Stimulated activated memory B cell treated with anti-CD40 and anti-IgM and Interleukin-4, amounts not matched to agents 10 μg/mL and 1 μg/mL and 100 μg/mL, for 72 hours (primary cell): Measurements from ENCODE around the gene WNK1.

ENCODE experiments used
- ATAC-seq: fragments of 150-1000 bp; cut with Tn5 transposase; 2 replicates; pipeline ENCODE4 v1.10.0; 2021
- H3K27ac Mint-ChIP-seq: one replicate; pipeline ENCODE4 v1.8.0; 2022; ENCODE audit warnings: mild to moderate bottlenecking, mixed read lengths
- H3K27me3 Mint-ChIP-seq: one replicate; pipeline ENCODE4 v1.8.0; 2022; ENCODE audit warnings: mixed read lengths
- H3K36me3 Mint-ChIP-seq: one replicate; pipeline ENCODE4 v1.8.0; 2022; ENCODE audit warnings: mixed read lengths
- H3K4me1 Mint-ChIP-seq: one replicate; pipeline ENCODE4 v1.8.0; 2022; ENCODE audit warnings: mixed read lengths
- H3K4me3 Mint-ChIP-seq: one replicate; pipeline ENCODE4 v1.8.0; 2022; ENCODE audit warnings: mild to moderate bottlenecking, moderate library complexity, mixed read lengths
- H3K9me3 Mint-ChIP-seq: one replicate; pipeline ENCODE4 v1.8.0; 2022; ENCODE audit warnings: mixed read lengths

The WNK1 gene

GRCh38 chr12:936377-937345 lies 184.3 kb downstream of the WNK1 start:
- peaks cover 51% of the 10 kb centered on the region for H3K36me3 Mint-ChIP-seq
- no peaks in the 10 kb centered on the region for H3K9me3 Mint-ChIP-seq
- H3K4me1 Mint-ChIP-seq: peaks cover 5% of the 10 kb centered on the region
- H3K27ac Mint-ChIP-seq: no peak overlapping the region
- ATAC-seq: no peak
- H3K27me3 Mint-ChIP-seq: no peaks in the 10 kb centered on the region
- no peak overlapping the region for H3K4me3 Mint-ChIP-seq

GRCh38 chr12:938810-939209 lies 186.4 kb downstream of the WNK1 start:
- Mint-ChIP-seq H3K36me3 (peaks cover 60% of the 10 kb centered on the region), H3K27me3 (no peaks in the 10 kb centered on the region), H3K9me3 (no peaks in the 10 kb centered on the region), H3K4me1 (peaks cover 5% of the 10 kb centered on the region), H3K27ac (no peak overlapping the region), H3K4me3 (no peak overlapping the region)
- no peak for ATAC-seq

GRCh38 chr12:943051-943450 lies 190.7 kb downstream of the WNK1 start:
- H3K36me3 Mint-ChIP-seq: peaks cover 60% of the 10 kb centered on the region
- no peak overlapping the region for H3K4me3 Mint-ChIP-seq
- no peaks in the 10 kb centered on the region for H3K9me3 Mint-ChIP-seq
- H3K27ac Mint-ChIP-seq: no peak overlapping the region
- H3K4me1 Mint-ChIP-seq: peaks cover 31% of the 10 kb centered on the region
- no peak for ATAC-seq
- no peaks in the 10 kb centered on the region for H3K27me3 Mint-ChIP-seq

GRCh38 chr12:944211-944610 lies 191.8 kb downstream of the WNK1 start:
- H3K4me3 Mint-ChIP-seq: no peak overlapping the region
- H3K36me3 Mint-ChIP-seq: peaks cover 50% of the 10 kb centered on the region
- H3K27ac Mint-ChIP-seq: peak overlapping the region; percentile 28
- no peaks in the 10 kb centered on the region for H3K9me3 Mint-ChIP-seq
- ATAC-seq: no peak
- no peaks in the 10 kb centered on the region for H3K27me3 Mint-ChIP-seq
- peaks cover 40% of the 10 kb centered on the region for H3K4me1 Mint-ChIP-seq

GRCh38 chr12:946212-946611 lies 193.8 kb downstream of the WNK1 start:
- peaks cover 32% of the 10 kb centered on the region for H3K36me3 Mint-ChIP-seq
- H3K27ac Mint-ChIP-seq: peak overlapping the region; percentile 63
- H3K4me3 Mint-ChIP-seq: no peak overlapping the region
- no peaks in the 10 kb centered on the region for H3K9me3 Mint-ChIP-seq
- no peak for ATAC-seq
- peaks cover 35% of the 10 kb centered on the region for H3K4me1 Mint-ChIP-seq
- H3K27me3 Mint-ChIP-seq: no peaks in the 10 kb centered on the region

GRCh38 chr12:946631-947030 lies 194.3 kb downstream of the WNK1 start:
- Mint-ChIP-seq H3K27ac (peak overlapping the region; percentile 63), H3K9me3 (no peaks in the 10 kb centered on the region), H3K27me3 (no peaks in the 10 kb centered on the region), H3K36me3 (peaks cover 32% of the 10 kb centered on the region), H3K4me3 (no peak overlapping the region), H3K4me1 (peaks cover 35% of the 10 kb centered on the region)
- ATAC-seq: no peak

GRCh38 chr12:948238-948637 lies 195.9 kb downstream of the WNK1 start:
- no peaks in the 10 kb centered on the region for H3K27me3 Mint-ChIP-seq
- H3K4me1 Mint-ChIP-seq: peaks cover 35% of the 10 kb centered on the region
- H3K36me3 Mint-ChIP-seq: peaks cover 18% of the 10 kb centered on the region
- ATAC-seq: no peak
- H3K4me3 Mint-ChIP-seq: peak overlapping the region; percentile 85
- peak overlapping the region; percentile 89 for H3K27ac Mint-ChIP-seq
- no peaks in the 10 kb centered on the region for H3K9me3 Mint-ChIP-seq

- Mint-ChIP-seq H3K36me3 (peaks cover 6% of the 10 kb centered on the region), H3K27me3 (no peaks in the 10 kb centered on the region), H3K9me3 (no peaks in the 10 kb centered on the region), H3K4me1 (peaks cover 27% of the 10 kb centered on the region), H3K27ac (peak within 1 kb of the TSS; percentile 89), H3K4me3 (peak within 1 kb of the TSS; percentile 85)
- peak; percentile 96 for ATAC-seq
These were observed 197.2 kb downstream of the WNK1 start, which contains the start of gene RAD52 for GRCh38 chr12:949453-950191. TSS of gene RAD52 (minus strand) at chr12:949694. CDS start at chr12:933058, 16,636 bp downstream.

- peak overlapping the region; percentile 89 for H3K27ac Mint-ChIP-seq
- peaks cover 21% of the 10 kb centered on the region for H3K4me1 Mint-ChIP-seq
- peaks cover 4% of the 10 kb centered on the region for H3K36me3 Mint-ChIP-seq
- ATAC-seq: no peak
- no peaks in the 10 kb centered on the region for H3K27me3 Mint-ChIP-seq
- no peaks in the 10 kb centered on the region for H3K9me3 Mint-ChIP-seq
- peak overlapping the region; percentile 2 for H3K4me3 Mint-ChIP-seq
These were observed 198.8 kb downstream of the WNK1 start for GRCh38 chr12:951176-951575.

GRCh38 chr12:953776-954175 lies 201.4 kb downstream of the WNK1 start:
- Mint-ChIP-seq H3K4me1 (peaks cover 11% of the 10 kb centered on the region), H3K36me3 (no peaks in the 10 kb centered on the region), H3K27me3 (no peaks in the 10 kb centered on the region), H3K4me3 (no peak overlapping the region), H3K9me3 (no peaks in the 10 kb centered on the region), H3K27ac (no peak overlapping the region)
- no peak for ATAC-seq

GRCh38 chr12:954741-955140 lies 202.4 kb downstream of the WNK1 start:
- no peaks in the 10 kb centered on the region for H3K9me3 Mint-ChIP-seq
- H3K4me1 Mint-ChIP-seq: peaks cover 17% of the 10 kb centered on the region

GRCh38 chr12:955939-956338 lies 203.6 kb downstream of the WNK1 start:
- Mint-ChIP-seq H3K4me3 (no peak overlapping the region), H3K4me1 (peaks cover 18% of the 10 kb centered on the region), H3K36me3 (no peaks in the 10 kb centered on the region), H3K27ac (no peak overlapping the region), H3K27me3 (no peaks in the 10 kb centered on the region), H3K9me3 (no peaks in the 10 kb centered on the region)
- ATAC-seq: no peak

More at GRCh38 chr12:954741-955140, 202.4 kb downstream of the WNK1 start:
- Mint-ChIP-seq H3K36me3 (no peaks in the 10 kb centered on the region), H3K27ac (no peak overlapping the region), H3K4me3 (no peak overlapping the region), H3K27me3 (no peaks in the 10 kb centered on the region)
- ATAC-seq: no peak

GRCh38 chr12:958588-959123 lies 206.3 kb downstream of the WNK1 start:
- peaks cover 18% of the 10 kb centered on the region for H3K4me1 Mint-ChIP-seq
- H3K36me3 Mint-ChIP-seq: no peaks in the 10 kb centered on the region
- H3K27ac Mint-ChIP-seq: peak overlapping the region; percentile 62
- H3K9me3 Mint-ChIP-seq: no peaks in the 10 kb centered on the region
- peak; percentile 80 for ATAC-seq
- H3K4me3 Mint-ChIP-seq: peak overlapping the region; percentile 14
- H3K27me3 Mint-ChIP-seq: no peaks in the 10 kb centered on the region
